Central memory CD4-positive, alpha-beta T cell (primary cell): ENCODE measurements around the gene MEGF6.

ENCODE experiments used
- DNase-seq: peaks from one replicate; pipeline ENCODE4 v3.0.0; 2022

MEGF6 gene

DNA sequence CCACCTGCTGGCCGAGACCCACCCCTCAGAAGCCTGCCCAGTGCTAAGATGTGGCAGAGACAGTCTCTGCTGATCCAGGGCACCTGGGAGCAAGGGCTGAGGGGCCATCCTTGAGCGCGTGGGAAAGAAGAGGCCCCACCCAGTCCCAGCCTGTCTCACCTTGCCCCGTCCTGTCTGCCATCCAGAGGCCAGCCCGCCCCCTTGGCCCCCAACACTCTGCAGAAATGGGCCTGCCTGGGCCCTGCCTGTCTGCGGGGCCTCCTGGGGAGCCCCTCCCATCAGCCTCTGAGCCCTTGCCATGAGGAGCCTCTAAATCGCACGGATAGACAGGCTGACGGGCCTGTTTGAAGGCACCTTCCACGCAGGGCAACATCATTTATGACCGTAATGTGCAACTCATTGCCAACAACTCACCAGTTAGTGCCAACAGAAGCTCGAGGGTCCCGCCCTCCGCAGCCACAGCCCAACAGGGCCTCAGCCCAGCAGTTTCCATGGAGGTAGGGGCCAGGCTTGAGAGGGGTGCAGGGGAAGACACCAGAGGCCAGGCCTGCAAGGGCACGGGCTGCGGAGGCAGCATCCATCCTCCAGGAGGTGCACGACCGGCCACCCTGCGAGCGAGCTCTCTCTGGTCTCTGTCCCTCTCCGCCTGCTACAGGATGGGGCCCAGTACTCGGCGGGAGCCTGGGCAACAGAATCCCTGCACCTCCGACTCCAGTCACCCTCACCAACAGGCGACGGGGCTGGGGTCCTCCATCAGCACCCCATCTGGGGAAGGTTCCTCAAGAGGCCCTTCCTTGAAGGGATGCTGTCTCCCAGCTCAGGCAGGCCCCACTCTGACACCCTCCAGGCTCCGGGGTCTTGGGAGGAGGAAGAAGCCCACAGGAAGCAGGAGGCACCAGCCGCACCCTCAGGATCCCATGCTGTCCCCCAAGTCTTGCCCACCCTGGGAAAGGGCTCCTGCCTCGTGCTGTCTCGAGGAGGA is 78.0 kb downstream of the MEGF6 start:
- no peak for DNase-seq

DNA sequence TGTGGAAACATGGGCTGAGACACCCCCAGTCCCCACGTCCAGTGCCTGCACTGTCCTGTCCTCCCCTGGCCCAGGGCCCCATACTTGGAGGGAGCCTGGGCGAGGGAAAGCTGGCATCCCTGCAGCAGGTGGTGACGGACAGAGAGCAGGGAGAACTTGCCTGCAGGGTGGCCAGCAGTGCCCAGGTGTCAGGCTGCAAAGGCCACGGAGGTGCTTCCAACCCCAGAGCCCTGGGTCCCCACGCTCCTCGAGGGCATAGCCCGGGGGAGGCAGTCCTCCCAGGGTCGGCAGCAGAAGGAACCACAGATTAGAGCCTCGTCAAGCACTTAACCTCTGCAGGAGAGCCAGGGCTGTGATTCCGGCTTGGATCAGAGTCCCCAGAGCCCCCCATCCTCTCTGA is 79.4 kb downstream of the MEGF6 start:
- no peak for DNase-seq

- DNase-seq: peak; percentile 76
Measured at GRCh38 chr1:3530926-3531818, 80.1 kb downstream of the MEGF6 start.

DNA sequence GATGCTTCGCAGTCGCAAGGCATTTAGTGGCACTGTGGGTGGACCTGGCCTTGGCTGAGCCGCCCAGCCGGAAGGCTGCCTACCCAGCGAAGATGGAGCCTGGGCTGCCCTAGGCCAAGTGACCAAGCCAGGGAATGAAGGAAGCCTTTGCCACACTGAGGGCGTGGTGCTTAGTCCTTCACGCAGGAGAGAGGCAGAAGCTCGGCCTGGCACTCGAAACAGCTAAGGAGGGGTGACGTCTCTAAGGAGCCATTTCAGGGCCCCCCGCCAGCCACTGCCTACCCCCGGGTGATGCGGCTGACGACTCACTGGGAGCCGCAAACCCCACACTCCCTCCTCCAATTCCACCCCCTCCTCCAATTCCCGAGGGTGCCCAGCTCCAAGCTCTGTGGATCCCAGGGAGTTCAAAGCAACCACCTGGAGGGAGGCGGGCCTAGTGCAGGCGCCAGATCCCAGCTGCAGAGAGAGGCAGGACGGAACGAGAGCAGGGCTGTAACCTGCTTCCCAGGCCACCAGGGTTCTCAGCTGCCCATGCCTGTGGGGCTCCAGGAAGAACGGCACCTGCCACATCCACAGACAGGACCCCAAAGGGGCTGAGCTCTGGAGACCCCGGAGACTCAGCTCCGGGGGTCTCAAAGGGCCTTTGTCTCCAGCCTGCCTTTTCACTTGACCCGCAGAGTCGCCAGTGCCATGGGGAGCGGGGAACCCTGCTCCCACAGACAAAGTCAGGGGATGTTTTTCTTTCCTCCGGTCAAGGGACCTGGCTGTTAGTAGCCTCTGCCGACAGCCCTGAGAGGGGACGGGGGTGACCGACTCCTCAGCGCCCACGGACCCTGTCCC is 81.0 kb downstream of the MEGF6 start:
- DNase-seq: no peak

- no peak for DNase-seq
Measured at GRCh38 chr1:3529099-3529729, 82.1 kb downstream of the MEGF6 start.

GRCh38 chr1:3527774-3528173 is 83.5 kb downstream of the MEGF6 start:
- DNase-seq: no peak

DNA sequence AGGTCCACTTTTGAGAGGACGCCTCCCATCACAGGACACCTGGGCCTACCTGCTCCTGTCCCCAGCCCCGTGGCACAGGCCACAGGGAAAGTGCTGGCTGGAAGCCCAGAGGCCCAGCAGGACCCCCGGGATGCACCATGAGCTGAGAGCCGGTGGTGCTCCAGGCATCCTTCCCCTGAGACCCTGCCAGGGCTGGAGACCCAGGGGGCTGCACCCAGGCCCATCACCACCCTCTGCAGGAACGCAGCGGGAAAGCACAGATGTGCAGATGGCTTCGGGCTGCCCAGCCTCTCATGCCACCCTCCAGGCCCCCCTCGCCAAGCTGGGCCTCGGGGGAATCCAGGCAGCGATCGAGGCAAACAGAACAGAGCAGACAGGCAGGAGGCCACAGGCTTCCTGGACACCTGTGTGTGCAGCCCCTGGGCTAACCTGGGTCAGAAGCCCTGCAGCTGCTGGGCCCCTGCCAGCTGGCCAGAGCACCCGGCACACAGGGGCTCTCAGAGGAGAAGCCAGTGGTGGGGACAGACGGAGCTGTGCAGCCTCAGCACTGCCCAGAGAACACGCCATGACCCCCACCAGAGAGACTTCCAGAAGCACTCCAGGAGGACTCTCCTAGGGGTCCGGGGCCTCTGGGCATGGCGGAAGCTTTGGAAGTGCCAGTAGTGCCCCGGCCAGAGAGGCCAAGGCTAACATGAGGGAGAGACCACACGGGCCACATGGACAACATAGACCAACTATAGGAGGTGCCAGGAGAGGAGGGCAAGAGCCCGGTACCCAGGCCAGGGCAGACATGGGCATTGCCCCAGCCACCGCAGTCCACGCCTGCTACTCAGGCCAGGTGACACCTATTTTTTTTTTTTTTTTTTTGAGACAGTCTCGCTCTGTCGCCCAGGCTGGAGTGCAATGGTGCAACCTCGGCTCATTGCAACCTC is 85.5 kb downstream of the MEGF6 start:
- no peak for DNase-seq

DNA sequence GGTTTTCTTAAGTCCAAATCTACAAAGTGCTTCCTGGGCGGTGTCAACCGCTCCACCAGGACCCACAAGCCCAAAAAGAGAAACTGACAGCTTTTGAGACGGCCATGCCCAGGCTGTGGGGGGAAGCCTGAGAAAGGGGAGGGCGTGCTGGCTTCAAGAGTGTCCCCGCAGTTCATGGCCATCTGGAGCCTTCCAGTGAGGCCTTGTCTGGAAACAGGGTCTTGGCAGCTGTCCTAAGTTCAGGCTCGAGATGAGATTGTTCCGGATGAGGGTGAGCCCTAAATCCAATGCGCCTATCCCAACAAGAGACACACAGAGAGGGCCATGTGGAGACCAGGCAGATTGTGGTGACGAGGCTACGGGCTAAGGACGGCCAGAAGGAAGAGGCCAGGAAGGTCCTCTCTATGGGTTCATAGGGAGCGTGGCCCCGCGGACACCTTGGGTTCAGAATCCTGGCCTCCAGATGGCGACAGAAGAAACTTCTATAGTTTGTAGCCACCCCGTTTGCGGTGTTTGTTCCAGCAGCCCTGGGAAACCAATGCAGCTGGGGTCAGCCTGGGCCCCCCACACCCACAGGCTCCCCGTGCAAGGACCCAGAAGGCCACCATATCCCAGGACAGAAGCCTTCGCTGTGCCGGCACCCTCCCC is 86.6 kb downstream of the MEGF6 start:
- no peak for DNase-seq

DNA sequence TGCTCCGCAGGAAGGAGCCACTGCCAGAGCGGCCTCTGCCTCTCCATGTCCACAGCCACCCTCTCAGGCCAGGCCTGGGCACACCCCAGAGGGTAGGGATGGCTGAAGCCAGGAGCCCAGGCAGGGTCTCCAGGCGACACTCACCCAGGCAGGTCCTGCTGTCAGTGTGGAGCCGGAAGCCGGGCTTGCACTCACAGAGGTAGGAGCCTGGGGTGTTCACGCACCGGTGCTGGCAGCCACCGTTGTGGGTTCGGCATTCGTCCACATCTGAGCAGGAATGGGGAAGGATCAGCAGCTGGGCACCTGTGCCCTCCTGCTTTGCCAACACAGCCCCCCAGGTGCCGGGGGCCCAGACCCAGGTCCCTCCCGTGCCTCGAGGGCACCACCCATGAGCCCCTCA is 87.3 kb downstream of the MEGF6 start:
- DNase-seq: no peak

- no peak for DNase-seq
Measured at GRCh38 chr1:3522564-3523265, 88.6 kb downstream of the MEGF6 start.

DNA sequence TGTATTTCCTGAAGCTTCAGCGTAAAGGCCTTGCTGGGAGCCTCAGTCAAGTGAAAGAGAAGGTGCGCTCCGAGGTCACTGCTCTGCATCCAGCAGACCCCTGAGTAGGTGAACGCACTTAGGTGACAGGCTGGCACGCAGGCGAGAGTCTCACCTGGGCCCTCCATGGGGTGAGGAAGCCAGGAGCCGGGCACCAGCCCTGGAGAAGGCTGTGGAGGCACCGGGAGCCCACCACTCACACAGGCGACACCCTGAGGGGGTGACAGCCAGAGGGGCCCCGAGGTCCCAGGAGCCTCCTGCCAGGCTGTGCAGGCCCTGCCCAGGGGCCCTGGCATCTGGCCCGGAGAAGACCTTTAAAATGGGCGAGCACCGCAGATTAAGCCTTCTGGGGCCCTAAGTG is 89.2 kb downstream of the MEGF6 start:
- DNase-seq: no peak

GRCh38 chr1:3521426-3521825 is 89.9 kb downstream of the MEGF6 start:
- DNase-seq: no peak

DNA sequence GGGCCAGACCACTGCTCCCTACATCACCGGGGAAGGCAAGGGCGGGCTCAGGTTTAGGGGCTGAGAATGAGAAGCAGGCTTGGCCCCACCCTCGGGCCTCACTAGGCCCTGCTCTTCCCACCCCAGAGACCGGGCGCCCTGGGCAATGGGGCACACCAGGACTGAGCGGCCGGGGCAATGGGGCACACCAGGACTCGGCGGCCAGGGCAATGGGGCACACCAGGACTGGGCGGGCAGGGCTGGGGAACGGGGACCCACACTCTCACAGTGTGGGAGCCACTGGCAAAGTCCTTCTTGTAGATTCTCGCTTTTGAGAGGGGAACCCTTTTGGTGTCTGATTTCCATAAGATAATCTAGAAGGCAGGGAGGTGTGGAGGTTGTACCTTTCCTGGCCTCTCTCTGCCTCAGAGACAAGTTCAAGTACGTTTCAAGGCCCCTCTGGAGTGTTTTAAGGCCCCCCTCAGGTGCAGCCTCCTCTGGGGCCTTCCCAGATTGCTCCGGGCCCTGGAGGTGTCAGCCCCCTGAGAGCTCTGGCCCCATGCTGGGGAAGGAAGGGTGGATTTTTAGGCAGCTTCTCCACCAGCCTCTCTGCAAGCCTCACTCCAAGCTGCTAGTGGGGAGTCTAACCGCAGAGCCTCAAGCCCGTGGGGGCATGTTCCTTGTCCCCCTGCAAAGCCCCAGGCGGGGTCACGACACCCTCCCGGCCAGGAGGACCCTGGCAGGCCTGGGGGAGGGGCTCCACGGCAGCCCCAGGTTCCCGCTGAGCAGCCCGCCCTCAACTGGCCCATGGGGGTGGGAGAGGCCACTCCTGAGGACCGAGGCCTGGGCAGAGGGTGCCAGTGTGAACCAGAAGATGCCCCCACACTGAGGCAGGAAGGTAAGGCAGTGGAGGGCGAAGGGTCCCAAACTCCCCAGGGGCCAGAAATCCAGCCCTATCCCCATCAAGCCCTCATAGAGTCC is 90.6 kb downstream of the MEGF6 start:
- DNase-seq: no peak

DNA sequence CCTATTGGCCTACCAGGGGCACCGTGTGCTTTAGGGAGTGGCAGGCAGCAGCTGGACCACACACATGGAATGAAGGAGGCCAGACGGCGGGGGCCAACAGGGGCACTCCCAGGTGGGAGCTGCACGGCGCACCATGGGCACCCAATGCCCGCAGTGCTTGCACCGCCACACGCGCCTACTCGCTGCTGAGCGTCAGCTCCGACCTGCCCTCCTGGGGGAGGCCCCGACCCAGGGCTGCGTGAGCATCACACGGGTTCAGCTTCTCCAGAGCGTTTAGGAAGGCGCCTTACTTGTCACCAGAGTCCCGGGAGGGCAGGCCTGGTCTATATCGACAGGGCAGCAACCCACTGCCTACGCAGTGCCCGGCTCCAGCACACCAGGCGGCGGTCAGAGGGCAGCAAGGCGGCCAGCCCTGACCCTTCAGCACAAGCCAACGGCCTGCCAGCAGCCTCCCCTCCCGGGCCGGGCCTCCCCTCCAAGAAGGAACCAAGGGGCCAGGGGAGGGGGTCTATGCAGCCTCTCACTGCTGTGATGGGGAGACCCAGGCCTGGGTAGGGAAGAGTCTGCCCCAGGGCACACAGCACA is 91.9 kb downstream of the MEGF6 start:
- DNase-seq: no peak

- no peak for DNase-seq
Measured at GRCh38 chr1:3518756-3519155, 92.6 kb downstream of the MEGF6 start.

DNA sequence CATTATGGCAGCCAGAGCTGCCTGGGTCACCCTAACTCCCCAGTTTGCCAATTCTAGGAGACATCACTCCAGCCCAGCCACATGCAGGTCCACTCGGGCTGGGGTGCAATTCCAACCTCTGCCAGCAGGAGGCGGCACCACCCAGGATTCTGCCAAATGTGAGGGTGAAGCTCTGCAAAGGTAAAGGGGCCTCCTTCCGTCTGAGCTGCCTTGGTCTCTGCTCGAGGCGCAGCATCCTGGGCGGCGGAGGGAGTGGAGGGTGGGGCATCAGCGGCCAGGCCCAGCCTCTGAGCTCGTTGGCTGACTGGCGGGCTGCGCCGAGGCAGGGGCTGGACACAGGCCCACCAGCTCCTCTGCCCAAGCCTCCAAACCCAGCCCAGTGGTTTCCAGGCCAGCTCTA is 93.1 kb downstream of the MEGF6 start:
- no peak for DNase-seq

DNA sequence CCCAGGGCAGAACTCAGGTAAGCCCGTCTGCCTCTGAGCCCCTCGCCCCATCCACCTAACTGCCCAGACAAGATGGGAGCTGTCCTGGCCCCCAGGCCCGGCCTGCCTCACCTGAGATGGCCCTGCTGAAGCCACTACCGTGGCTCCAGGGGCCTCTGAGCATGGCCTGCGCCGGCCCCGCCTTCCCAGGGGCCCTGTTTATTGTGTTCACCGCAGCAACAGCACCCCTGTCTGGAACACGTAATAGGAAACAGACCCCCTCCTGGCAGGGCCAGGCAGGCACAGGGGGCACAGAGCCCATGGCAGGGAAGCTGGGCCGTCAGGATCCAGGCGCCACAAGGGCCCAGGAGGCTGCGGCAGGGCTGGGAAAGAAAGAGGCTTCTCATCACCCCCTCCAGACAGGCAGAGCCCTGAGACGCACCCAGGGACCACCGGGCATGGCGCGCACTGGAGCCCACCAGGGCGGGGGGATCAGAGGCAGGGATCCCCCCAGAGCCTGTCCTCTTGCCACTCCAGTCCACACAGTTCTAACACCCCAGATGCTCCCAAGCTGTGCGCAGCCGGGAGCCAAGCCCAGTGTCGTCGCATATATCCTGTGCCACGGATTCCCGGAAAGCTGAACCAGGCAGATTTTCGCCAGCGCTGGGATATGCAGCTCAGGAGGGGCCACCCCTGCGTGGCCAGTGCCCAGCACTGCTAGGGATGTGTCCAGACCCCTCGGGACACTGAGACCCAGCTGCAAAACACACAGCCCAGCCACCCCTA is 94.2 kb downstream of the MEGF6 start:
- no peak for DNase-seq
